ENCODE data around the gene PHYHD1.

The PHYHD1 gene

DNA sequence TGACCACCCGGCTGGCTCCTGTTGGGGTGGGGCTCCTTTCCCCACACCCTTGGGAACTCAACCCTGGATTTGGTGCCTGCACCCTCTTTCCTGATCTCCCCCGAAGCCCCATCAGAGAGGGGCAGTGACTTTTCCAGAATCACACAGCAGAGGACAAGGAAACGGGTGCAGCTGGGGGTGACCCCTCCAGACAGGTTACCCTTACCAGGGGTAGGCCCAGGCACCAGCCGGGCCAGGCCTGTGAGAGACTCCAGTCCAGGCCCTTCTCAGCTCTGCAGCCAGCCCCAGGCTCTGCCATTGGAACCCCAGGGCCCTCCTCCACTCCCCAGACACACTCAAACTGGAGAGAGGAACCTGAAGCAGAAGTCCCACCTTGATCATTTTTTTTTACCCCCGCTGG is 19.0 kb upstream of the PHYHD1 start:
- DNase-seq, result no peak

- DNase-seq, result no peak
These were observed 18.3 kb upstream of the PHYHD1 start for GRCh38 chr9:128902351-128903078.

- no peak for DNase-seq
These were observed 17.7 kb upstream of the PHYHD1 start for GRCh38 chr9:128903079-128903461.

GRCh38 chr9:128903871-128904620 is 16.7 kb upstream of the PHYHD1 start:
- DNase-seq, result no peak

- DNase-seq, result no peak
These were observed 14.8 kb upstream of the PHYHD1 start for GRCh38 chr9:128905964-128906363.

- DNase-seq, result no peak
These were observed 14.0 kb upstream of the PHYHD1 start for GRCh38 chr9:128906741-128907140.

DNA sequence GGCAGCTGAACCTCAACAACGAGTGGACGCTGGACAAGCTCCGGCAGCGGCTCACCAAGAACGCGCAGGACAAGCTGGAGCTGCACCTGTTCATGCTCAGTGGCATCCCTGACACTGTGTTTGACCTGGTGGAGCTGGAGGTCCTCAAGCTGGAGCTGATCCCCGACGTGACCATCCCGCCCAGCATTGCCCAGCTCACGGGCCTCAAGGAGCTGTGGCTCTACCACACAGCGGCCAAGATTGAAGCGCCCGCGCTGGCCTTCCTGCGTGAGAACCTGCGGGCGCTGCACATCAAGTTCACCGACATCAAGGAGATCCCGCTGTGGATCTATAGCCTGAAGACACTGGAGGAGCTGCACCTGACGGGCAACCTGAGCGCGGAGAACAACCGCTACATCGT is 12.4 kb upstream of the PHYHD1 start:
- DNase-seq, result no peak

DNA sequence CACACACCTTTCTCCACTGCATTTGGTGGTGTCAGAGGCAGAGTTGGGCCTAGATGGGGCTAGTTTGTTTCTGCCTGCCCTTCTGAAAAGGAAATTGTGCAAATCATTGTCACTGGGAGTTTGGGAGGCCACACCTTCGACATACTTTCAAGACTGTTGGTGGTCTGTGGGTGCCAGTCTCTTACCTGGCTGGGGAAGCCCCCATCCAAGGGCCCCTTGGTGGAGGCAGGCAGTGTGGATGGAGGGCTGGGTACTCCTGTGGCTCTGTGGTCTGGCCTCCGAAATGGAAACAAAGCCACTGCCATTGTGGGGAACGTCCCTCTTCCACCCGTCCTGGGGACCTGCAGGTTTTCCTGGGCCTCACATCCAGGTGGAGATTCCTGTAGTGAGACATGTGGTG is 10.9 kb upstream of the PHYHD1 start:
- DNase-seq, result no peak

- no peak for DNase-seq
These were observed 9.9 kb upstream of the PHYHD1 start for GRCh38 chr9:128910906-128911305.

DNA sequence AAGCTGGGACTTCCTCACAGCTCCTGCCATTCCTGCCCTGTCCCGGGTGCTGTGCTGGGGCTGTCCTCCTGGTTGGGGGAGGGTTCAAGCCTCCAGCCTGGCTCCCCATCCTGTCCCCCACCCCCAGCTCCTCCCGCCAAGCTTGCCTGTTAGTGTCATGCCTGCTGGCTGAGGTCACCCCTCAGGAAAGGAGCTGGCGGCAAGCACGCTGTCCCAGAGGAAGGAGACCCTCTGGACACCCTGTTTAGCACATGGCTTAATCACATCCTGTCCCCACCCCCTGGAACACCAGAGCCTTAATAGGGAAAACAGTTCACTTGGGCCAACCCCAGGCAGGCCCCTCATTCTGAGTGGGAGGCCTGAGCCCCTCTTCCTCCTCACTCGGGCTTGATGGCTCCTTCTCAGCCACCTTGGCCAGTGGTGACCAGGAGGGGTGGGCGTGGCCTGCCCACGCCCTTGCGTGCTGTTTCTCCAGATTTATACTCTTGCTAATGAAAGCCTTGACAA is 9.2 kb upstream of the PHYHD1 start:
- peak; percentile 38 for DNase-seq

DNA sequence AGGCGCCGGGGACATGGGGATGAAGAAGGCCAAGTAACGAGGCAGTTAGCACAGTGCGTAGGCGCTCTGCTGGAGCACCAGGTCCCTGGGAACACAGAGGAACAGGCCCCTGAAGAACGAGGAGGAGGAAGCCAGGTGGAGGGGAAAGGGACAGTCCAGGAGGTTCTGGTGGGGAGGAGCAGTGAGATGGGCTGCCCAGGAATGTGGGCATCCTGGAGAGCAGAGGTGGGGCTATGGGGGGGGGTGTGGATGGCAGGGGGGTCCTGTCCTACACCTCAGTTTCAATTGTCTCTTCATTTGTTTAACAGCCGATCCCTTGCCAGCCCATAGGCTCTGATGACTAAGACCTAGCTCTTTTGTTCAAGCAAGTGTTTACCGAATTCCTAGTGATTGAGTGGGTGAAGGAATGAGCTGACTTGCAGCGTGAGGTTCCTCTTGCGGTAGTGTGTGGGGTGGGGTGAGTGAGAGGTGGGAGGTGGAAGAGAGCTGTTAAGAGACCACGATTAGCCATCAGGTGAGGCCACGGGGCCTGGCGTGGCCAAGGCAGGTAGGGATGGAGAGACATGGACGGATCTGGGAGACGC is 8.4 kb upstream of the PHYHD1 start:
- no peak for DNase-seq

- DNase-seq, result no peak
These were observed 7.5 kb upstream of the PHYHD1 start for GRCh38 chr9:128913048-128913900.

DNA sequence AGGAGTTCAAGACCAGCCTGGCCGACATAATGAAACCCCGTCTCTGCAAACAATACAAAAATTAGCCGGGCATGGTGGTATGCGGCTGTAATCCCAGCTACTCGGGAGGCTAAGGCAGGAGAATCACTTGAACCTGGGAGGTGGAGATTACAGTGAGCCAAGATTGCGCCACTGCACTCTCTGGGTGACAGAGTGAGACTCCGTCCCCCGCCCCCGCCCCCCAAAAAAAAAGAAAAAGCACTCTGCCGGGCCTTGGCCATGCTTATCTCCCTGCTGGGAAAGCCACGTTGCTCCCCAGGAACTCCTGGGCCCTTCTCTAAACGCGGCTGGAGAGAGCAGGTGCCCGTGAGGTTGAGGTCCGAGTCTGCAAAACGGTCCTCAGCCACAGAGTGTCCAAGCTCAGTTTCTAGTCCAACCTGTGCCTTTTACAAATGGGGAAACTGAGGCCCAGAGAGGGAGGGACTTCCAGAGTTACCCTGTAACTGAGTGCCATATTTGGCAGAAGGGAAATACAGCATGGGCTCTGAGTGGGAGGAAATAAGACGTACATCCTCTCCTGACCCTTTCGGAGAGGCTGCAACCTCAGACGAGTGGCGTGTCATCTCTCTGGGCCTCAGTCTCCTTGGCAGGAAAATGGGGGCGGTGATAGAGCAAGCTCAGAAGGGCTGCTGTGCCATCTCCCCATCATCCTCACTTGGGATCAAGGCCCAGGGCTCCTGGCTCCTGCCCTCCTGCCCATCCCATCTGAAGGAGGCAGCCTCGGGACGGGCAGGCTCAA is 6.6 kb upstream of the PHYHD1 start:
- no peak for DNase-seq

DNA sequence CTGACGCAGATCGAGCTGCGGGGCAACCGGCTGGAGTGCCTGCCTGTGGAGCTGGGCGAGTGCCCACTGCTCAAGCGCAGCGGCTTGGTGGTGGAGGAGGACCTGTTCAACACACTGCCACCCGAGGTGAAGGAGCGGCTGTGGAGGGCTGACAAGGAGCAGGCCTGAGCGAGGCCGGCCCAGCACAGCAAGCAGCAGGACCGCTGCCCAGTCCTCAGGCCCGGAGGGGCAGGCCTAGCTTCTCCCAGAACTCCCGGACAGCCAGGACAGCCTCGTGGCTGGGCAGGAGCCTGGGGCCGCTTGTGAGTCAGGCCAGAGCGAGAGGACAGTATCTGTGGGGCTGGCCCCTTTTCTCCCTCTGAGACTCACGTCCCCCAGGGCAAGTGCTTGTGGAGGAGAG is 4.6 kb upstream of the PHYHD1 start:
- DNase-seq, result no peak

DNA sequence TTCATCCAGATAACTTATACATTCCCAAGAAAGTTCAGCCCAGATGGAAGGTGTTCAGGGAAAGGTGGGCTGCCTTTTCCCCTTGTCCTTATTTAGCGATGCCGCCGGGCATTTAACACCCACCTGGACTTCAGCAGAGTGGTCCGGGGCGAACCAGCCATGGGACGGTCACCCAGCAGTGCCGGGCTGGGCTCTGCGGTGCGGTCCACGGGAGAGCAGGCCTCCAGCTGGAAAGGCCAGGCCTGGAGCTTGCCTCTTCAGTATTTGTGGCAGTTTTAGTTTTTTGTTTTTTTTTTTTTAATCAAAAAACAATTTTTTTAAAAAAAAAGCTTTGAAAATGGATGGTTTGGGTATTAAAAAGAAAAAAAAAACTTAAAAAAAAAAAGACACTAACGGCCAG is 4.0 kb upstream of the PHYHD1 start:
- DNase-seq, result no peak

GRCh38 chr9:128917151-128917849 is 3.5 kb upstream of the PHYHD1 start:
- peak; percentile 64 for DNase-seq

- no peak for DNase-seq
These were observed 1.9 kb upstream of the PHYHD1 start for GRCh38 chr9:128918921-128919320.

- no peak for DNase-seq
These were observed 1.2 kb upstream of the PHYHD1 start for GRCh38 chr9:128919402-128920089.

GRCh38 chr9:128921881-128922763 is 1.3 kb downstream of the PHYHD1 start:
- DNase-seq, result peak; percentile 90

GRCh38 chr9:128923493-128923883 is 2.7 kb downstream of the PHYHD1 start:
- no peak for DNase-seq
